GM18951 (cell line): ENCODE results near the gene AKTIP.
"Not testable (repeated sequence)": the region's sequence is repeated elsewhere in the genome, so short reads cannot be mapped to it uniquely, and the experiment has no call there.

ENCODE experiments used
- POLR2A ChIP-seq: IDR thresholded peaks from 4 replicates; pipeline ENCODE4 v1.6.1; 2011; ENCODE audit warnings: mild to moderate bottlenecking; ENCODE audit not compliant: insufficient read length, insufficient read depth; ENCODE audit errors: extremely low read depth
- in situ Hi-C: fragments of 300-500 bp; cut with MboI; formaldehyde crosslinking; loops from one replicate; pipeline ENCODE4 v1.12.0; 2022; ENCODE audit warnings: low sequenced_read_pairs, mixed read lengths, inconsistent platforms; ENCODE audit not compliant: unreplicated experiment

The AKTIP gene

GRCh38 chr16:53528797-53529196, 25.8 kb upstream of the AKTIP start:
- TF ChIP-seq POLR2A: no peak
- in situ Hi-C loops: no loop called here

DNA sequence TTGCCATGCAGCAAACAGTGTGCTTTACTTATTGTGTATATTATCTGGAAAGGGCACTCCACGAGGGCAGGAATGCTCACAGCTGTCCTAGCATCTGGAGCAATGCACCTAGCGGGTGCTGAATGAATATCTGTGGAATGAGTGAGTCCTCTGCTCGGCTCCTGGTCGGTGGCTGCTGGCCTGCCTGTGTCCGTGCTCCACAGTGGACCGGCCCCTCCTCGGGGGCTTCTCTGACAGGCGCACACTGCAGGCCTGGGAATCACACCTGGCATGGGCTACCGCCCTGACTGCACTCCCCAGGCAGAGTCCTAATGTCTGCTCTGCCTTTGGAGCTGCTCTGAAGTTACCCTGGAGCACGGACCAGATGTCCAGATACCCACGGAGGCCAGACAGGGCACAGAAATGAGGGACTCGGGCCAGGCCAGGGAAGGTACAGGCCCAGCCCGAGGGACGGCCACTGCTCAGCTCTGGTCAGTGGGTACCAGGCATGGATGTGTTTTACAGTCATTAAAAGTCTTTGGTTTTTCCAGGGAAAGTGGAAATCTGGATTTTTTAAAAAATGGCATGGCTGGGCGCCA, 21.1 kb upstream of the AKTIP start:
- in situ Hi-C loops: no loop called here
- TF ChIP-seq POLR2A: no peak

DNA sequence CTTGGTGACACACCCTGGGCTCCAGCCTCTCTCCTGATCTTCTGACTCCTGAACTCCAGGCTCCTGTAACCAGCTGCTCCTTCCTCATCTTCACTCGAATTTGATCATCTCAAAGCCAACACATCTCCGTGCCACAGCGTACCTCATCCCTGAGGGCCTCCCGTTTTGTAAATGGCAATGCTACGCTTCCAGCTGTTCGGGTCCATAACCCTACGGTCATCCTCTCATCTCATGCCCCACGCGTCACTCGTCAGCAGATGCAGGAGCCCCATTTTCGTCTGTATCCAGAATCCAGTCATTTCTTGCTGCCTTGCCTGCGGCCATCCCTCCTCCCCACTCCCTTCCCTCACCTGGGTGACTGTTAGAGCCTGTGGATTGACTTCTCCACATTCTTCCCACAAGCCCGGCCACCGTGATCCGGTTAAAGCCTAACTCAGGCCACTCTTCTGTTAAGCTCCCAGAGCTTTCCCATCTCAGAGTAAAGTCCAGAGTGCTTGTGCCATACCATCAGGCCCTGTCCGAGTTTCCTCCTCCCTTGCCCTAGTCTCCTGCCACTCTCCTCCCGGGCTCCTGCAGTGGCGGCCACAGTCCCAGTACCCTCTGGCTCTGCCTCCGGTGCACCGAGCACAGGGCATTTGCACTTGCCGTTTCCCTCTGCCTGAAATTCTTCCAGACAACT, 20.3 kb upstream of the AKTIP start:
- in situ Hi-C loops: no loop called here
- TF ChIP-seq POLR2A: no peak

- TF ChIP-seq POLR2A: no peak
- in situ Hi-C loops: no loop called here
Measured at GRCh38 chr16:53519417-53520091, 16.5 kb upstream of the AKTIP start.

DNA sequence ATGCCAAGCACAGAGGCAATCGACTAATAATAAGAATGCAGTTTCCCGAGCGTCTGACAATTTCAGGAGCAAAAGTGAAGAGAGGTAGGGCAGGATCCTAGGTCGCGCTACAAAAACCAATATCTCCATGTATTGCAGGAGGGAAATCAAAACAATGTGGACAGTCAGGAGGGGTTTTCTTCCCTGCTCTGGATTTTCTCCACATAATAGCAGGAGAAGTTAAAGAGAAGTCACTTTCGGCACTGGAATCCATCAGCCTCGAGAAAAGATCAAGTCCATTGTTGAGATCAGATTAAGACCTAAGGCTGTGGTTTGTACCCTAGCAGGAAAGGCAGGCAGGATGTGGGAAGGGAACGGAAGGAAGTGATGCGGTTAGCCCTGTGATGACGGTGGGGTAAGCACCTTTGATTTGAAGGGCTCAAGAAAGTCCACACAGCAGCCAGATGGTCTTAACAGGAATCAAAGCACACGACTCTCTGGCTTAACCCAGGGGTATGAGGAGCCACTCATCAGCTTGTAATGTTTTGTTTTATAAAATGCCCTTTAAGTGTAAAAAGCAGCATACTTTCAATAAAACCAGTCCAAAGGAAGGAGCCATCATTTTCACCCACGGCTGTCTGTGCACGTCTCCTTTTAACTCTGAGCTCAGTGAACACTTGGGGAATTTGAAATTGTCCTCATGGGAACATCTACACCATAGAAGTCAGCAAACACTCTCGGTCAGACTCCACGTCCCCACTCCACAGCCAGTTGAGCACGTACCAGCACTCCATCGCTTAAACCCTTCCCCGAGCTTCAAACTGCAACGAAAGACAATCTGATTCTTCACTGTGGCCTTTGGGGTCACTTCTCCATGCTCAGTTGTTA, 15.8 kb upstream of the AKTIP start:
- TF ChIP-seq POLR2A: no peak
- in situ Hi-C loops: no loop called here

GRCh38 chr16:53517851-53518250, 14.8 kb upstream of the AKTIP start:
- in situ Hi-C loops: no loop called here
- TF ChIP-seq POLR2A: no peak

DNA sequence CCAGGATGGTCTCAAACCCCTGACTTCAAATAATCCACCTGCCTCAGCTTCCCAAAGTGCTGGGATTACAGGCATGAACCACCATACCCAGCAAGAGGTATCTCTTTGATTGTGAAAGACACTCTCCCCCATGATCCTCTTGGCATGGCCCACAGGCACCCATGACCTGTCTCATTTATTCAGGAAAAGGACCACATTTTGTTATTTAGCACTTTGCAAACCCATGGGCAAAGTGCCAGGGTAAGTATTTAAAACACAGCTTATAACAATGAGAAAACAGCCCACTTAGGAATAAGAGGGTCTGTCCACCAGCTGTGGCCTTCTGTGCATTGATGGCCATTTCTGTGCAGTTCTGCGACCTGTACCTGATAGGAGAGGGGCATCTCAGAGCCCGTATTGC, 12.8 kb upstream of the AKTIP start:
- in situ Hi-C loops: no loop called here

DNA sequence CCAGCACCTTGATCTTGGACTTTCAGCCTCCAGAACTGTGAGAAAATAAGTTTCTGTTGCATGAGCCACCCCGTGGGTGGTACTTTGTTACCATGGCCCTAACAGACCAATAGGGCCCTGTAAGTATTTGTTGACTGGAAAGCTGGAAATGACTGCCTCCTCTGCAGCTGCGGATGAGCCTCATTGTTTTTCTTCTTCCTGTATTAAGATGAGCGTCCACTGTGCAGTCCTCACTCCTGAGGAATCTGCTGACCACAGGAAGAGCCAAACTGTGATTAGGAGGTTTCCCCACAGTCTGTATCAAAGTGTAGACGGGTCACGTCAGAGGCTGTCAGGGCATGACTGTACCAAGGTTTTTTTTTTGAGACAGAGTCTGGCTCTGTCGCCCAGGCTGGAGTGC, 12.2 kb upstream of the AKTIP start:
- in situ Hi-C loops: no loop called here
- no peak for TF ChIP-seq POLR2A

More for the DNA sequence above, 12.8 kb upstream of the AKTIP start:
- no peak for TF ChIP-seq POLR2A

DNA sequence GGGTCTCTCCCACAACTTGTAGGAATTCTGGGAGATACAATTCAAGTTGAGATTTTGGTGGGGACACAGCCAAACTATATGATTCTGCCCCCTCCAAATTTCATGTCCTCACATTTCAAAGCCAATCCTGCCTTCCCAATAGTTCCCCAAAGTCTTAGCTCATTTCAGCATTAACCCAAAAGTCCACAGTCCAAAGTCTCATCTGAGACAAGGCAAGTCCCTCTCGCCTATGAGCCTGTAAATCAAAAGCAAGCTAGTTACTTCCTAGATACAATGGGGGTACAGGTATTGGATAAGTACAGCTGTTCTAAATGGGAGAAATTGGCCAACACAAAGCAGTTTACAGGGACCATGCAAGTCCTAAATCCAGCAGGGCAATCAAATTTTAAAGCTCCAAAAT, 9.8 kb upstream of the AKTIP start:
- in situ Hi-C loops: not testable (repeated sequence)

- TF ChIP-seq POLR2A: no peak
- in situ Hi-C loops: no loop called here
Measured at GRCh38 chr16:53511403-53512280, 8.6 kb upstream of the AKTIP start.

DNA sequence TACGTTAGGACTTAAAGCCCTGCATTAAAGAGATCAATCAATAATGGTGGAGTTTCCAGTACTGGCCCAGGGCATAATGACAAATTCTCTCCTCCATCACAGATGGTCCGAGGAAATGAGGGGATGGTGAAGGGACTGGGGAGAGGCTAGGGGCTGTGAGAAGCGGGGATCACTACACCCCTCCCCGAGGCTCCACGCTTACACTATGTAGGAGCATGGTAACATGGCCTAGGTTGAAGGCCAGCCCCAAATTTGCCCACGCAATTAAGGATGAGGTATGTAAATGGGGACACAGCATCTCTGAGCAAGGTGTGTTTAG, 8.0 kb upstream of the AKTIP start:
- no peak for TF ChIP-seq POLR2A

GRCh38 chr16:53510704-53511070, 7.7 kb upstream of the AKTIP start:
- in situ Hi-C loops: no loop called here

More for the DNA sequence above, 8.0 kb upstream of the AKTIP start:
- in situ Hi-C loops: no loop called here

More at GRCh38 chr16:53510704-53511070, 7.7 kb upstream of the AKTIP start:
- TF ChIP-seq POLR2A: no peak
